ENCODE data around the gene VSIG2. TPM values are rescaled to one million over a fixed set of nuclear protein-coding genes. Genes with fewer than 3 reads are reported as not detected.

The VSIG2 gene
- total and polyA plus RNA-seq, 2 experiments from 2014 or later: 22.9 to 34.3 TPM

GRCh38 chr11:124724979-124725718, 26.9 kb downstream of the VSIG2 start:
- no peak overlapping the region for H2AFZ ChIP-seq
- H3K79me2 ChIP-seq: no peaks in the 10 kb centered on the region
- H3K9me3 ChIP-seq (ENCODE audit: low read depth): no peaks in the 10 kb centered on the region
- H3K27me3 ChIP-seq: peaks cover 48% of the 10 kb centered on the region
- peak overlapping the region; percentile 66 for H3K27ac ChIP-seq
- peak; percentile 62 for DNase-seq (ENCODE audit: low spot score)
- H3K4me3 ChIP-seq: no peak overlapping the region
- no peaks in the 10 kb centered on the region for H3K36me3 ChIP-seq (replicated peaks; ENCODE audit: insufficient read depth, low read depth)
- WGBS (ENCODE audit: low lambda C conversion rate, missing lambda C conversion rate): 32% methylated on average over 14 of the region's 14 CpGs
- peaks cover 5% of the 10 kb centered on the region for H3K4me1 ChIP-seq (ENCODE audit: insufficient read depth)
- no peaks in the 10 kb centered on the region for H4K20me1 ChIP-seq (ENCODE audit: insufficient read depth, poor library complexity, severe bottlenecking)
- no peaks in the 10 kb centered on the region for H3K9me2 ChIP-seq (replicated peaks; ENCODE audit: insufficient read depth)
- H3K4me2 ChIP-seq: peak overlapping the region; percentile 52
- TF ChIP-seq EZH2 (IDR thresholded peaks at IDR 0.05; ENCODE audit: borderline replicate concordance) (no peak), EZH2phosphoT487 (IDR thresholded peaks at IDR 0.05; ENCODE audit: low read depth, severe bottlenecking, unreplicated experiment) (no peak), CTCF (IDR thresholded peaks at IDR 0.05; ENCODE audit: poor library complexity) (no peak)

GRCh38 chr11:124722176-124722575, 29.9 kb downstream of the VSIG2 start:
- no peak for DNase-seq (ENCODE audit: low spot score)
- Histone ChIP-seq H3K27ac (no peak overlapping the region), H3K4me2 (no peak overlapping the region), H3K4me1 (ENCODE audit: insufficient read depth) (peaks cover 16% of the 10 kb centered on the region), H2AFZ (no peak overlapping the region), H3K4me3 (no peak overlapping the region), H4K20me1 (ENCODE audit: insufficient read depth, poor library complexity, severe bottlenecking) (no peaks in the 10 kb centered on the region), H3K9me3 (ENCODE audit: low read depth) (no peaks in the 10 kb centered on the region), H3K9me2 (replicated peaks; ENCODE audit: insufficient read depth) (no peaks in the 10 kb centered on the region), H3K27me3 (peaks cover 77% of the 10 kb centered on the region), H3K36me3 (replicated peaks; ENCODE audit: insufficient read depth, low read depth) (no peaks in the 10 kb centered on the region), H3K79me2 (no peaks in the 10 kb centered on the region)
- no peak for TF ChIP-seq CTCF (IDR thresholded peaks at IDR 0.05; ENCODE audit: poor library complexity)
- no peak for TF ChIP-seq EZH2 (IDR thresholded peaks at IDR 0.05; ENCODE audit: borderline replicate concordance)
- no peak for TF ChIP-seq EZH2phosphoT487 (IDR thresholded peaks at IDR 0.05; ENCODE audit: low read depth, severe bottlenecking, unreplicated experiment)
- 68% methylated on average over 6 of the region's 6 CpGs for WGBS (ENCODE audit: low lambda C conversion rate, missing lambda C conversion rate)

GRCh38 chr11:124719534-124719933, 32.5 kb downstream of the VSIG2 start:
- no peak for DNase-seq (ENCODE audit: low spot score)
- peaks cover 88% of the 10 kb centered on the region for H3K27me3 ChIP-seq
- TF ChIP-seq CTCF (IDR thresholded peaks at IDR 0.05; ENCODE audit: poor library complexity) (no peak), EZH2phosphoT487 (IDR thresholded peaks at IDR 0.05; ENCODE audit: low read depth, severe bottlenecking, unreplicated experiment) (no peak), EZH2 (IDR thresholded peaks at IDR 0.05; ENCODE audit: borderline replicate concordance) (no peak)
- H3K9me3 ChIP-seq (ENCODE audit: low read depth): no peaks in the 10 kb centered on the region
- H3K4me2 ChIP-seq: no peak overlapping the region
- H3K79me2 ChIP-seq: no peaks in the 10 kb centered on the region
- no peaks in the 10 kb centered on the region for H4K20me1 ChIP-seq (ENCODE audit: insufficient read depth, poor library complexity, severe bottlenecking)
- no peak overlapping the region for H3K27ac ChIP-seq
- WGBS (ENCODE audit: low lambda C conversion rate, missing lambda C conversion rate): 59% methylated on average over 2 of the region's 2 CpGs
- no peaks in the 10 kb centered on the region for H3K9me2 ChIP-seq (replicated peaks; ENCODE audit: insufficient read depth)
- H3K36me3 ChIP-seq (replicated peaks; ENCODE audit: insufficient read depth, low read depth): no peaks in the 10 kb centered on the region
- H3K4me1 ChIP-seq (ENCODE audit: insufficient read depth): peaks cover 11% of the 10 kb centered on the region
- H3K4me3 ChIP-seq: no peak overlapping the region
- H2AFZ ChIP-seq: no peak overlapping the region

Measured in hepatocyte (in vitro differentiated cells).